DND-41 (cell line): ENCODE results near the gene ZNF212.

Experiments
- CTCF ChIP-seq: IDR thresholded peaks from 2 replicates; pipeline ENCODE4 v1.5.1; 2012; ENCODE audit warnings: borderline replicate concordance, low read length, moderate library complexity, mild to moderate bottlenecking; ENCODE audit not compliant: poor library complexity, severe bottlenecking; ENCODE audit errors: extremely low read depth
- EZH2 ChIP-seq: IDR thresholded peaks from 3 replicates; pipeline ENCODE4 v1.6.1; 2012; ENCODE audit warnings: borderline replicate concordance, low read depth, mild to moderate bottlenecking, moderate library complexity, low read length, inconsistent platforms; ENCODE audit not compliant: severe bottlenecking

DNA sequence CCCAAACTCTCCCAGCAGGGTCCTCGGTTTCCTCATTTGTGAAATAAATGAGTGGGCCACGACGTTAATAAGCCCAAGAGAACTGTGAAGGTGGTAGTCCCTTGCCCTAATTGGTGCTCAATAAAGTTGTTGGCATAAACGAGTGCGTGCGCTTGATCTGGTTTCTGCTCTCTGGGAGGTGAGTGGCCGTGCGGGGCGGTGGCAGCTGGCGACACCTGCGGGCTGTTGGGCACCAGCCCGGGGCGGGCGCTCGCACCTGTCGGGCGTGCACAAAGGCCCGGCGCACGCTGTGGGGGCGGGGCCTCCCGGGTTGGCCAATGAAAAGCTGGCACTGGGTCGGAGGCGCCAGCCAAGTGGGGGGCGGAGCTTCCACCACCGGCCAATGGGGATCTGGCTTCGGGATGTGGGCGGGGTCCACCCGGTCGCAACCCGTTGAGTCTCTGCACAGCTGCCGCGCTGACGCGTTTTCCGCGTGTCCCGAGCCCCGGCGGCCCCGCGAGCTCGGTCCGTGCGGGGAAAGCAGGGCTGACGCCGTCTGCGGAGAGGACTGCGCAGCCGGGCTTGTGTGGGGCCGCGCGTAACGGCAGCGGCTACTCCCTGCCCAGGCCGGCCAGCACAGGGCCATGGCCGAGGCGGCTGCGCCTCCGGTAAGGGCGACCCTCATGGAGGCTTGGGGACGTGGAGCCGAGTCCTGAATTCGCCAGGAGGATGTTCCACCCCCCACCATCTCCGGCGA is 45.6 kb downstream of the ZNF212 start:
- TF ChIP-seq CTCF (no peak), EZH2 (no peak)
